ENCODE data around the gene OR7A5.
"Not testable (repeated sequence)": the region's sequence is repeated elsewhere in the genome, so short reads cannot be mapped to it uniquely, and the experiment has no call there.

Gene OR7A5

DNA sequence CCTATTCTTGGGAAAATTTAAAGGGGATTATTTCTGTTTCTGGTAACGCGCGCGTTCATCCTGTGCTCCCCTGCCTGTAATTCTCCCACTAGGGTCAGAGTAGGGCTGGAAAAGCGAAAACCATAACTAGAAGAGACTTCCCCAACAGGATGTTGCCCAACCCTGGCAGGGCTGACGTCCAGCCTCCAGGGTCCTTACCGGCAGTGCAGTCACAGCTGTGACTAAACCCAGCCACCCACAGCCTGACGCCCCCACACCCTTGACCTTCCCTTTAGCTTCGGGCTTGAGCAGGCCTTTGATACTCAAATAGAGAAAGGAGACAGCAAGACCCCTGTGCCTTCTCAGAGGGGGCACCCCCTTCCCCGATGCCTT lies 50.3 kb downstream of the OR7A5 start:
- DNase-seq, result peak; percentile 96 to 98 (median 98)

DNA sequence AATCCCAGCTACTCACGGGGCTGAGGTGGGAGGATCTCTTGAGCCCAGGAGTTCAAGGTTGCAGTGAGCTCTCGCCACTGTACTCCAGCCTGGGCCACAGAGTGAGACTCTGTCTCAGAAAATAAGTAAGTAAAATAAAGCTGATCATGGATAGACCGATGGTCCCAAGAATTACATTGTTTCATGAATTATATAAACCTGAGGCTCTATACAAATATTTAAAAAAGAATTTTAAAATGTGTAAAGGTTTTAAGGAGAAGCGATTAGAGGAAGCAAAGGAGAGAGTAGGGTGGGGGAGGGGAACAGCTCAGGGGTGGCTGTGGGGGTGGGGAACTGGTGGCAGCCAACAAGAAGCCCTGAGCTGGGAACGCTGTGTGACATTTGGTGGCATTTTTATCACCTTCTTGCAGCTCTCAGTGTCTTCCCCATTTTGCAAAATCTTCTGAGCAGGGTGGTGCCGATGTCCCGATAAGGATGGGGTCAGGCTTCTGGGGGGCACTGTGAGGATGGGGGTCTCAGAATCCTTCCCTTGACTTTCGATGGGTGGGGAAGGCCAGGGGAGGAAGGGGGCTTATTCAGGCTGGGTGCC lies 51.5 kb downstream of the OR7A5 start:
- peak; percentile 44 to 73 (median 60) for DNase-seq

DNA sequence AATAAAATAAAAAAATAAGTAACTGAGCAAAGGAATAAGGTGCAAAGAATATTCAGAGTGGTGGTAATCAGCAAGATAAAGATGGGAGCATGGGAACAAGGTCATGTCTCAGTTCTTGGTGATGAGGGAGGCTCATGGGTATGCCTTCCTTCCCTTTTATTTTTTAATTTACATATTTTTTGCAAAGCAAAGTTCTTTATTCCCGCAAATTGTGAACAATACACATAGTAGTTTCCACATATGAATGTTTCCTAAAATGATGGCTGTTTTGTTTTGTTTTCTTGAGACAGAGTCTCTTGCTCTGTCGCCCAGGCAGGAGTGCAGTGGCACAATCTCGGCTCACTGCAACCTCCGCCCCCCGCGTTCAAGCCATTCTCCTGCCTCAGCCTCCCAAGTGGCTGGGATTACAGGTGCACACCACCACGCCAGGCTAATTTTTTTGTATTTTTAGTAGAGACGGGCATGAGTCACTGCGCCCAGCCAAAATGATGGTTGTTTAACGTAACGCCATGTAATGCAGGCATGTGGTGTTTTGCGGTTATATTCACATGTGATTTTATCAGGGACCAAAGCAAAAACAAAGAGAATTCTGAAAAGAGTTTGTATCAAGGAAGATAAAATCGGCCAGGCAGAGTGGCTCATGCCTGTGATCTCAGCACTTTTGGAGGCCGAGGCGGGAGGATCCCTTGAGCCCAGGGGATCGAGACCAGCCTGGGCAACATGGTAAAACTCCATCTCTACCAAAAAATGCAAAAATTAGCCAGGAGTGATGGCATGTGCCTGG lies 52.2 kb downstream of the OR7A5 start:
- DNase-seq, result peak in 2 of 4 experiments; percentile 46 to 47

DNA sequence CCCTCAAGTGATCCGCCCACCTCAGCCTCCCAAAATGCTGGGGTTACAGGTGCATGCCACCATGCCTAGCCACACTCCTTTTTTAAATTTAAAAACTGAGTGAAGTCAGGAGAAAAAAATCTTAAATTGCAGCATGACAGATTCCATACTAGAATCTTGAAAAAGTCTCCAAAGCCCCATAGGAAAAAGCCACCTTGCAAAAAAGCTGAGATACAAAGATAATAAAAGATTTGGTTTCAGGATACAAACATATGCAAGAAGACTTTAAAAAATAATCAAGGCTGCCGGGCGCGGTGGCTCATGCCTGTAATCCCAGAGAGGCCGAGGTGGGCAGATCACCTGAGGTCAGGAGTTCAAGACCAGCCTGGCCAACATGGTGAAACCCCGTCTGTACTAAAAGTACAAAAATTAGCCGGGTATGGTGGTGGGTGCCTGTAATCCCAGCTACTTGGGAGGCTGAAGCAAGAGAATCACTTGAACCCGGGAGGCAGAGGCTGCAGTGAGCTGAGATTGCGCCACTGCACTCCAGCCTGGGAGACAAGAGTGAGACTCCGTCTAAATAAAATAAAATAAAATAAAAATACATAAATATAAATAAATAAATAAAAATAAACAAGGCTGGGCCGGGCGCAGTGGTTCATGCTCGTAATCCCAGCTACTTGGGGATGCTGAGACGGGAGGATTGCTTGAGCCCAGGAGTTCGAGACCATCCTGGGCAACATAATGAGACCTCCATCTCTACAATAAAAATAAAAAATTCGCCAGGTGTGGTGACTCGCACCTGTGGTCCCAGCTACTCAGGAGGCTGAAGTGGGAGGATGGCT lies 53.1 kb downstream of the OR7A5 start:
- not testable (repeated sequence) for DNase-seq

DNA sequence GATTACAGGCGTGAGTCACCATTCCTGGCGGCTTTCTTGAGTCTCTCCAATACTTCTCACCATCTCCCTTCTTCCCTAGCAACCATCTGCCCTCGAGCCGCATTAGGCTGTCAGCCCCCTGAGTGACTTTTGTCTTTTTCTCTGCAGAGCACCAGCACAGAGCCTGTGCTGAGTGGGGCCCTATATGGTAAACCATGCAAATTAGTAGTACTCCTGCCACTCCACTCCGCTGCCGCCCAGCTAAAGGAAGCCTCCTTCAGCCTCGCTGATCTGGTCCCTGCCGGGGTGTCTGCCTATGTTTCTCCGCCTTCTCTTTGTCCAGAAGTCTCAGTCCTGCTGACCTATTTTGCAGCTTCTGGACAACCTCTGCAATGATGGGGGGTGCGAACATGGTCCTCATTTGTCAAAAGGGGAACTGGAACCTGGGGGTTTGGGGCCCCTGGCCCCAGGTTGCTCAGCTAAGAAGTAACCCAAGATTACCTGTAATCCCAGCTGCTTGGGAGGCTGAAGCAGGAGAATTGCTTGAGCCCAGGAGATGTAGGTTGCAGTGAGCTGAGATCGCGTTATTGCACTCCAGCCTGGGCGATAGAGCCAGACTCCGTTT lies 54.3 kb downstream of the OR7A5 start:
- DNase-seq, result not testable (repeated sequence)

DNA sequence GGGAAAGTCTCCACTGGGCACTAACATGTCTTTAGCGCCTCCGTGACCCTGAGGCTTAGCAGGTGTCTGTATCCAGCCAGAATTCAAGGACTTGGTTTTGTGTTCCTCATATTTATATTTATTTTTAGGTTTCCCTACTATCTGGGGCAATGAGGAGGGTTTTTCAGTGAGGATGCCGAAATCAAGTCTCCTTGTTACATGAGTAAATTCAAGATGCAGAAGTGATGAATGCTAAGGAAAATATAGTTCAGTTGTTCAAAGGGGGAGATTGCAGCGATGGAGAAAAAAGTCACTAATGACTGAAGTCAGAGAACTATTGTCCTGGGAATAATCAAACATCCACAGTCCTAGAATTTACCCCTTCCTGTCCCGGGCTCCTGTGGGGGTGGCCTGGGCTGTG lies 55.8 kb downstream of the OR7A5 start:
- peak in 3 of 4 experiments; percentile 31 to 52 (median 45) for DNase-seq

DNA sequence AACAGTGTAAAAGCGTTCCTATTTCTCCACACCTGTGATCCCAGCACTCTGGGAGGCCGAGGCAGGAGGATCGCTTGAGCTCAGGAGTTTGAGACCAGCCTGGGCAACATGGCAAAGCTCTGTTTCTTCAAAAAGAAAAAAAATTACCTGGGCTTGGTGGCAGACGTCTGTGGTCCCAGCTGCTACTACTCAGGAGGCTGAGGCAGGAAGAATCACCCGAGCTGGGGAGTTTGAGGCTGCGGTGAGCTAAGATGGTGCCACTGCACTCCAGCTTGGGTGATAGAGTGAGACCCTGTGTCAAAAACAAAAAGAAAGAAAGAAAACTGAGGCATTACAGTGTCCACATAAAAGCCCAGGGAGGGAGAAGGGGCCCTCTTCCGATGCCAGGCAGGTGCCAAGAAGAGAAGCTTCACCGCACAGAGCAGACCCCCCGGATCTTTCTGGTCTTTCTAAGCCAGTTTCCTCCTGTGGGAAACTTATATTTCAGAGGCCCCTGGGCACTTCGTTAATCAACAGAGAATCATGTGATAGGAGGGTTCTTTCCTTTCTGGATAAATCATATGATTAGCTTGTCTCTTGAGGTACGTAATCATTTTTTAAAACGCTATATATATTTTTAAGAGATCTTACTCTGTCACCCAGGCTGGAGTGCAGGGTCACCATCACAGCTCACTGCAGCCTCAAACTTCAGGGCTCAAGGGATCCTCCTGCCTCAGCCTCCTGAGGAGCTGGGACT lies 56.7 kb downstream of the OR7A5 start, which contains the start of gene ADGRE2:
TSS of gene ADGRE2 (minus strand) at position 451 of the 736 bp plus-strand sequence. CDS start 1,804 bp downstream, outside the sequence.
- DNase-seq, result peak; percentile 36 to 62 (median 41)

DNA sequence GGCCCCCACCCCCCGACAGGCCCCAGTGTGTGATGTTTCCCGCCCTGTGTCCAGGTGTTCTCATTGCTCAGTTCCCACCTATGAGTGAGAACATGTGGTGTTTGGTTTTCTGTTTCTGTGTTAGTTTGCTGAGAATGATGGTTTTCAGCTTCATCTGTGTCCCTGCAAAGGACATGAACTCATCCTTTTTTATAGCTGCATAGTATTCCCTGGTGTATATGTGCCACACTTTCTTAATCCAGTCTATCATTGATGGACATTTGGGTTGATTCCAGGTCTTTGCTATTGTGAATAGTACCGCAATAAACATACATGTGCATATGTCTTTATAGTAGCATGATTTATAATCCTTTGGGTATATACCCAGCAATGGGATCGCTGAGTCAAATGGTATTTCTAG lies 57.3 kb downstream of the OR7A5 start:
- DNase-seq, result not testable (repeated sequence)

Measured in suppressor macrophage (primary cell).